Measurements from ENCODE around the gene KLHL29. TPM values are rescaled to one million over a fixed set of nuclear protein-coding genes. Genes with fewer than 3 reads are reported as not detected.

KLHL29 gene
- total RNA-seq, 1 donor from 2014 or later, result 3.0 TPM

GRCh38 chr2:23453836-23454460, 69.0 kb downstream of the KLHL29 start:
- DNase-seq (ENCODE audit: low spot score), result no peak
- H3K9me3 Mint-ChIP-seq, result no peaks in the 10 kb centered on the region
- H3K36me3 Mint-ChIP-seq (ENCODE audit: low read depth), result no peaks in the 10 kb centered on the region
- peaks cover 18% of the 10 kb centered on the region for H3K27me3 Mint-ChIP-seq (ENCODE audit: low read depth)
- no peak overlapping the region for H3K4me3 Mint-ChIP-seq (ENCODE audit: low read depth)
- H3K4me1 Mint-ChIP-seq (ENCODE audit: low read depth), result peaks cover 21% of the 10 kb centered on the region
- H3K27ac Mint-ChIP-seq, result no peak overlapping the region
- intact Hi-C loops (cut with micrococcal nuclease), result no loop called here

- no peak overlapping the region for H3K4me3 Mint-ChIP-seq (ENCODE audit: low read depth)
- peaks cover 15% of the 10 kb centered on the region for H3K4me1 Mint-ChIP-seq (ENCODE audit: low read depth)
- intact Hi-C loops (cut with micrococcal nuclease), result no loop called here
- H3K9me3 Mint-ChIP-seq, result no peaks in the 10 kb centered on the region
- peaks cover 18% of the 10 kb centered on the region for H3K27me3 Mint-ChIP-seq (ENCODE audit: low read depth)
- no peak for DNase-seq (ENCODE audit: low spot score)
- H3K36me3 Mint-ChIP-seq (ENCODE audit: low read depth), result no peaks in the 10 kb centered on the region
- no peak overlapping the region for H3K27ac Mint-ChIP-seq
Measured at GRCh38 chr2:23454501-23455120, 69.6 kb downstream of the KLHL29 start.

- H3K9me3 Mint-ChIP-seq, result no peaks in the 10 kb centered on the region
- intact Hi-C loops (cut with micrococcal nuclease), result no loop called here
- DNase-seq (ENCODE audit: low spot score), result no peak
- no peaks in the 10 kb centered on the region for H3K36me3 Mint-ChIP-seq (ENCODE audit: low read depth)
- no peak overlapping the region for H3K27ac Mint-ChIP-seq
- peaks cover 19% of the 10 kb centered on the region for H3K27me3 Mint-ChIP-seq (ENCODE audit: low read depth)
- no peak overlapping the region for H3K4me3 Mint-ChIP-seq (ENCODE audit: low read depth)
- peaks cover 16% of the 10 kb centered on the region for H3K4me1 Mint-ChIP-seq (ENCODE audit: low read depth)
Measured at GRCh38 chr2:23456396-23456795, 71.4 kb downstream of the KLHL29 start.

- Mint-ChIP-seq H3K27me3 (ENCODE audit: low read depth) (peaks cover 15% of the 10 kb centered on the region), H3K4me1 (ENCODE audit: low read depth) (peaks cover 16% of the 10 kb centered on the region), H3K36me3 (ENCODE audit: low read depth) (no peaks in the 10 kb centered on the region), H3K27ac (no peak overlapping the region), H3K4me3 (ENCODE audit: low read depth) (no peak overlapping the region), H3K9me3 (no peaks in the 10 kb centered on the region)
- no peak for DNase-seq (ENCODE audit: low spot score)
- intact Hi-C loops (cut with micrococcal nuclease), result no loop called here
Measured at GRCh38 chr2:23456881-23457760, 72.1 kb downstream of the KLHL29 start.

GRCh38 chr2:23457990-23458682, 73.2 kb downstream of the KLHL29 start:
- Mint-ChIP-seq H3K27ac (no peak overlapping the region), H3K27me3 (ENCODE audit: low read depth) (peaks cover 13% of the 10 kb centered on the region), H3K36me3 (ENCODE audit: low read depth) (no peaks in the 10 kb centered on the region), H3K9me3 (no peaks in the 10 kb centered on the region), H3K4me1 (ENCODE audit: low read depth) (peaks cover 8% of the 10 kb centered on the region), H3K4me3 (ENCODE audit: low read depth) (no peak overlapping the region)
- no peak for DNase-seq (ENCODE audit: low spot score)
- intact Hi-C loops (cut with micrococcal nuclease), result no loop called here

- peaks cover 12% of the 10 kb centered on the region for H3K27me3 Mint-ChIP-seq (ENCODE audit: low read depth)
Measured at GRCh38 chr2:23459032-23459431, 74.1 kb downstream of the KLHL29 start.

GRCh38 chr2:23460228-23460627, 75.2 kb downstream of the KLHL29 start:
- Mint-ChIP-seq H3K27ac (no peak overlapping the region), H3K4me1 (ENCODE audit: low read depth) (peaks cover 2% of the 10 kb centered on the region), H3K4me3 (ENCODE audit: low read depth) (no peak overlapping the region), H3K9me3 (no peaks in the 10 kb centered on the region), H3K27me3 (ENCODE audit: low read depth) (peaks cover 4% of the 10 kb centered on the region), H3K36me3 (ENCODE audit: low read depth) (no peaks in the 10 kb centered on the region)
- no peak for DNase-seq (ENCODE audit: low spot score)
- intact Hi-C loops (cut with micrococcal nuclease), result no loop called here

More at GRCh38 chr2:23459032-23459431, 74.1 kb downstream of the KLHL29 start:
- Mint-ChIP-seq H3K36me3 (ENCODE audit: low read depth) (no peaks in the 10 kb centered on the region), H3K4me3 (ENCODE audit: low read depth) (no peak overlapping the region), H3K27ac (no peak overlapping the region), H3K4me1 (ENCODE audit: low read depth) (peaks cover 2% of the 10 kb centered on the region), H3K9me3 (no peaks in the 10 kb centered on the region)
- intact Hi-C loops (cut with micrococcal nuclease), result no loop called here
- DNase-seq (ENCODE audit: low spot score), result no peak

- H3K9me3 Mint-ChIP-seq, result no peaks in the 10 kb centered on the region
- H3K27ac Mint-ChIP-seq, result no peak overlapping the region
- peaks cover 8% of the 10 kb centered on the region for H3K27me3 Mint-ChIP-seq (ENCODE audit: low read depth)
- no peak overlapping the region for H3K4me3 Mint-ChIP-seq (ENCODE audit: low read depth)
- DNase-seq (ENCODE audit: low spot score), result no peak
- H3K36me3 Mint-ChIP-seq (ENCODE audit: low read depth), result no peaks in the 10 kb centered on the region
- peaks cover 2% of the 10 kb centered on the region for H3K4me1 Mint-ChIP-seq (ENCODE audit: low read depth)
- intact Hi-C loops (cut with micrococcal nuclease), result no loop called here
Measured at GRCh38 chr2:23460993-23461392, 76.0 kb downstream of the KLHL29 start.

GRCh38 chr2:23464156-23464555, 79.2 kb downstream of the KLHL29 start:
- Mint-ChIP-seq H3K27ac (no peak overlapping the region), H3K4me3 (ENCODE audit: low read depth) (no peak overlapping the region), H3K27me3 (ENCODE audit: low read depth) (peaks cover 21% of the 10 kb centered on the region), H3K9me3 (no peaks in the 10 kb centered on the region), H3K4me1 (ENCODE audit: low read depth) (peaks cover 4% of the 10 kb centered on the region), H3K36me3 (ENCODE audit: low read depth) (no peaks in the 10 kb centered on the region)
- no peak for DNase-seq (ENCODE audit: low spot score)
- intact Hi-C loops (cut with micrococcal nuclease), result no loop called here

- Mint-ChIP-seq H3K27me3 (ENCODE audit: low read depth) (peaks cover 22% of the 10 kb centered on the region), H3K9me3 (no peaks in the 10 kb centered on the region), H3K4me3 (ENCODE audit: low read depth) (no peak overlapping the region), H3K4me1 (ENCODE audit: low read depth) (peaks cover 4% of the 10 kb centered on the region), H3K27ac (no peak overlapping the region), H3K36me3 (ENCODE audit: low read depth) (no peaks in the 10 kb centered on the region)
- no peak for DNase-seq (ENCODE audit: low spot score)
- intact Hi-C loops (cut with micrococcal nuclease), result no loop called here
Measured at GRCh38 chr2:23464905-23465537, 80.0 kb downstream of the KLHL29 start.

- H3K27ac Mint-ChIP-seq, result no peak overlapping the region
- H3K4me1 Mint-ChIP-seq (ENCODE audit: low read depth), result peaks cover 3% of the 10 kb centered on the region
- H3K36me3 Mint-ChIP-seq (ENCODE audit: low read depth), result no peaks in the 10 kb centered on the region
- H3K9me3 Mint-ChIP-seq, result no peaks in the 10 kb centered on the region
- no peak overlapping the region for H3K4me3 Mint-ChIP-seq (ENCODE audit: low read depth)
- intact Hi-C loops (cut with micrococcal nuclease), result no loop called here
- no peak for DNase-seq (ENCODE audit: low spot score)
- H3K27me3 Mint-ChIP-seq (ENCODE audit: low read depth), result peaks cover 20% of the 10 kb centered on the region
Measured at GRCh38 chr2:23465936-23466335, 81.0 kb downstream of the KLHL29 start.

GRCh38 chr2:23467618-23468017, 82.6 kb downstream of the KLHL29 start:
- Mint-ChIP-seq H3K27me3 (ENCODE audit: low read depth) (peaks cover 21% of the 10 kb centered on the region), H3K36me3 (ENCODE audit: low read depth) (no peaks in the 10 kb centered on the region), H3K9me3 (no peaks in the 10 kb centered on the region), H3K4me3 (ENCODE audit: low read depth) (no peak overlapping the region), H3K4me1 (ENCODE audit: low read depth) (peaks cover 2% of the 10 kb centered on the region), H3K27ac (no peak overlapping the region)
- no peak for DNase-seq (ENCODE audit: low spot score)
- intact Hi-C loops (cut with micrococcal nuclease), result no loop called here
